Stimulated activated CD8-positive, alpha-beta memory T cell treated with anti-CD3 and anti-CD28 coated beads, Interleukin-12 subunit alpha, Interleukin-12 subunit beta, amount 100 ng/mL, for 4 hours (primary cell): Measurements from ENCODE around the gene IGSF6.
A peak's percentile ranks its signal among the peaks of the same experiment; 100 is the strongest.

Source experiments
- DNase-seq: peaks from one replicate; pipeline ENCODE4 v3.0.0-alpha.2; 2020; ENCODE audit warnings: low read depth

The IGSF6 gene

GRCh38 chr16:21600031-21600773 lies 52.2 kb downstream of the IGSF6 start:
- DNase-seq, result no peak

GRCh38 chr16:21599122-21600030 lies 53.0 kb downstream of the IGSF6 start, which contains the start of gene METTL9:
TSS of gene METTL9 (plus strand) at chr16:21599577. CDS start at chr16:21599734, 157 bp downstream.
- peak; percentile 92 for DNase-seq

GRCh38 chr16:21598701-21599121 lies 53.7 kb downstream of the IGSF6 start:
- DNase-seq, result no peak

GRCh38 chr16:21598206-21598605 lies 54.2 kb downstream of the IGSF6 start:
- DNase-seq, result no peak

GRCh38 chr16:21597561-21598030 lies 54.8 kb downstream of the IGSF6 start:
- DNase-seq, result no peak

GRCh38 chr16:21593530-21594289 lies 58.7 kb downstream of the IGSF6 start:
- DNase-seq, result no peak

GRCh38 chr16:21592191-21592590 lies 60.2 kb downstream of the IGSF6 start:
- DNase-seq, result no peak

- DNase-seq, result no peak
Measured at GRCh38 chr16:21590796-21591195, 61.6 kb downstream of the IGSF6 start.

GRCh38 chr16:21590287-21590686 lies 62.1 kb downstream of the IGSF6 start:
- DNase-seq, result no peak

- no peak for DNase-seq
Measured at GRCh38 chr16:21589551-21589950, 62.9 kb downstream of the IGSF6 start.
